ENCODE data around the gene PHPT1.

GRCh38 chr9:136806067-136806466, 43.1 kb upstream of the PHPT1 start:
- TF ChIP-seq ATF3 (IDR thresholded peaks at IDR 0.05) = no peak
- no peak for TF ChIP-seq CTCF (IDR thresholded peaks at IDR 0.05; ENCODE audit: low read depth, low read length, missing input control)
- TF ChIP-seq SP1 (IDR thresholded peaks at IDR 0.05) = no peak
- TF ChIP-seq JUND (IDR thresholded peaks at IDR 0.05) = no peak
- TF ChIP-seq GABPA (IDR thresholded peaks at IDR 0.05 in 1 of 2, conservative IDR thresholded peaks at IDR 0.05 in 1 of 2) = no peak
